NCI-H748 (cell line): Measurements from ENCODE around the gene GBP4.

Experiments
- DNase-seq: peaks from one replicate; lab custom pipeline; 2025; ENCODE audit not compliant: unreplicated experiment; lab: John Stamatoyannopoulos, UW

GBP4 gene

DNA sequence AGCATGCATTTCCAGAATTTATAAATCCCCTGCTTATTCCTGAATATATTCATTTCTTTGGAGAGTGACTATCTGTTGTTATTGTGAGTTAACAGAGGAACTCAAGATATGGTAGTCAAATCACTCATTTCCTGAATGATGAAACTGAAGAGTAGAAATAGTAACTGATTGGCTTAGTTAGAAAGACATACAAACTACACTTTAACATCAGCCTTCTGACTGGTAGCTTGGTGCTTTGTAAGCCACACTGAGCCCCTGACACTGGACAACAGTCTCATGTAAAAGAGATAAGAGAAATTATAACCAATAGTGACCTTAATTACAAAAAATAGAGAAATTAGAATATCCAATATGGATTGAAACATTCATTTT, 27.7 kb downstream of the GBP4 start:
- no peak for DNase-seq

DNA sequence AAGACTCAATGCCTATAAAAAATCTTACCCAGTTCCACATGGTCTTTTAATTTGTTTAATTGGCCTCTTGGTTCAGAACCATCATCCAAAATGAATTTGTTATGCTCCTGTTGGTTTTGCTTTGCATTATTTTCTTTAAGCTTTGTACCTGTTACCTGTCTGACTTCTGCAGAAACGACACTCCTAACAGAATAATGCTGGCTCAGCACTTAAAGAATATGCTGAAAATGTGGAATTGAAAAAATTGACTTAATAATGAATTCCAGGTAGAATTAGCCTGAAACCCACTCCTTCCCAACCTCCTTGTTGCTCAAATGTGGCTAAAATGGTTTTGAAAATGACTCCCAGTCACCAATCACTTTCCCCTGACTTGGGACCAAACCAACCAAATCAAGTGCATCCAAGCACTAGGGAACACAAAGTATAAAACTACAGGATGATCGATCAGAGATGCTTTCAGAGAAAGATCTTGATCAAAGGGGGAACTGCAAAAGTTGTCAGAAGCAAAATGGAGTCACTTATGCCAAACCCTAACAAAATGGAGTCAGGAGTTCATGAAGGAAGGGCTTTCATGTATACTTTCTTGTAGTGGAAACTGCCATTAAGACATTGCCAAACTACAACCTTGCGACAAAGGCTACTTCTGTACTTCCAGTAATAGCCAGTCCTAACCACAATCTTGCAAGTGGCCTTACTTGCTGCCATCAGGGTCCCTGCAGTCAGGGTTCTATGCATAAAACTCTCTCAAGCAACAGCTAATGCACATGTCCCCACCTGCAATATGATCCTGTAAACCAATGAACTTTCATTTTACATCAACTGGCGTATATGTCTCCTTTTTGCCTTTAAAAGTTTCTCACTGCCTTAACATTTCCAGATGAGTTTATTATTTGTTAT, 28.3 kb downstream of the GBP4 start:
- DNase-seq, result no peak

DNA sequence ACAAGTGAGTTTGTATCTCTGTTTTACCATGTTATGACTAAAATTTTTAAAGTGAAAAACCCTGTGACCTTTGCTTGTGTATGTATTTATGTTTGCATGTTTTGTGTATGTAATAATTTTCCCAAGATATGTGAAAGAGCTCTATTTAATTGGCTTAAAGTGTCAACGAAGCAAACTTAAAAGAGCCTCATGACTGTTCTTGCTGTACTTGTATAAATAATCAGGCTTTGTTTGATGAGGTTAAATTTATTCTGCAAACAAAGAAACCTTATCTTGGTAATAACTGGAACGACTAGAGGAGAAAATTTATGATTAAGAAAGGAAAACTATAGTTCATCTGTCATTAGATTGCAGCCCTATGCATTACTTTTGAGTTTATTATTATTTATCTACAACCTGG, 29.6 kb downstream of the GBP4 start:
- no peak for DNase-seq

DNA sequence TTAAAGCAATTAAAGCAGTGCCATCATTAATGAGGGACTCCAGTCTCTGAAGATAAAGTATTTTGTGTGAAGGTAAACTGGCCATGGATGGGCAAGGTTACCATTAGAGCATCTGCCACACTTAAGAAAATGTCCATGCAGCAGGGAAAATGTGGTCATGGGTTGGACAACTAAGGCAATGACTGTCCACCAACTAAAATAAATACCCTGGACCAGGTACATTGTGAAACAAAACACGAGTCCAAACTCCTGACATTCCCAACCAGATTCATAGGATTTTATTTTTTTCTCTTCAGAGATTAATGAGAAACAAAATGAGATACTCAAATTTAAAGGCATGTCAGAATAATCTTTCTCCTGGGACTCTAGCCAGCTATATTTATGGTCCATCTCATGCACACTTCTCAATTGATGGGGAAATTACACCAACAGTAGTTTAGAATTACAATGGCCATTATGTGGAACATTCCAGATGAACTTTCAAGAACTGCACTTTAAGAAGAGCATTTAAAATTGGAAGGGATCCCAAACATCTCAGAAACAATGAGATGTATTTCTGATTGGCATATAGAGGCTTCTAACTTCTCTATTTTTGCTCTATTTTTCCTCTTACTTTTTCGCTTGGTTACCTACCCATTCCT, 31.0 kb downstream of the GBP4 start:
- DNase-seq, result no peak

DNA sequence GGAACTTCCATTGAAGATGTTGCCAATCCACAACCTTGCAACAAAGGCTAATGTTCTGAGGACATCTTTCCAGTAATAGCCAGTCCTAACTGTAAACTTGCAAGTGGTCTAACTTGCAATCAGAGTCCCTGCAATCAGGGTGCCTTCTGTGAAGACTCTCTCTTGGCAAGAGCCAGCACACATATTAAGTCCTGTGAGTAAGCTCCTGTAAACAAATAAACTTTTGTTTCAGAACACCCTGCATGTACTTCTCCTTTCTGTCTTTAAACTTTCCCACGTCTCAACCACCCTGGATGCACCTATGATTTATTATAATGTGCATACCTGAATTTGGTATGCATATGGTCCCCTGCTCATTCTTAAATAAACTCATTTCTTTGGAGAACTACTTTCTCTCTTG, 32.0 kb downstream of the GBP4 start:
- no peak for DNase-seq

DNA sequence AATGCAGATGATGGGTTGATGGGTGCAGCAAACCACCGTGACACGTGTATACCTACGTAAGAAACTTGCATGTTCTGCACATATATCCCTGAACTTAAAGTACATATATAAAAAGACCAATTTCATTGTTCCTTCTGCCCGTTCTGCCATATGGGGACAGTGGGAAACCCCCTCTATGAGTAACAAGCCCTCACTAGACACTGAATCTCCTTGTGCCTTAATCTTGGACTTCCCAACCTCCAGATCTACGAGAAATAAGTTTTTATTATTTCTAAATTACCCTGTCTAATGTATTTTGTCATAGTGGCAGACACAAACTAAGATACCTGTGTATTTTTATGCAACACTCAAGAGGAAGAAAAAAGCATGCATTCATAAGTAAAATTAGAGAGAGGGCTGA, 32.9 kb downstream of the GBP4 start:
- DNase-seq, result no peak

DNA sequence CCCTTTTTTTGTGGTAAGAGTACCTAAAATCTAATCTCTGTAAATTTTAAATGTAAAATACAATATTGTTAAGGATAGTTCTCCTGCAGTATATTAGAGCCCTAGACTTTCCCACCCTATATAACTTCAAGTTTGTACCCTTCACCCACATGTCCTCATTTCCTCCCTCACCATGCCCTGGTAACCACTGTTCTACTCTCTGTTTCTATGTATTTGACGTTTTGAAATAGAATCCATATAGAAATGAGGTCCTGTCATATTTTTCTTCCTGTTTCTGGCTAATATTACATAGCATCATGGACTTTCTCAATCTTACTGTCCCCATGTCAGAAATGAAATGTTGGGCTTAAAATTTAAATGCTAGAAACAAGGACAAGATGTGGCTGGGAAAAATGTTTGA, 47.7 kb downstream of the GBP4 start:
- no peak for DNase-seq

DNA sequence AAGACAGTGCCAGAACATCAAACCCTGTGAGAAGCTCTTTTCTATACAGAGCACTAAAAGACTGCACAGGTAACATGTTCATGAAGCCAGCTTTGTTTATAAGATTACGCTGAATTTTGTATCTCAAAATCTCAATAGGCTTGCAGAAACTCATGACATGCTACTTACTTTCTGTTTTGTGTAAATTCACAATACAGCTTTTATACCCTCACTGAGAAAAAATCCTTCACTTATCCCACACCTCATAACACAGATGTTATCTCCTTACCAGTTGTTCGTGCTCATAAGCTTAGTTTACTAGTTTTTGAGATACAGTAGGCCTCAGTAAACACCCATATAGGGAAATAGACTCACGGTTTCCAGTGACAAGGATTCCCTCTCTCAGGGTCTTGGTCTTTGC, 48.8 kb downstream of the GBP4 start:
- no peak for DNase-seq

DNA sequence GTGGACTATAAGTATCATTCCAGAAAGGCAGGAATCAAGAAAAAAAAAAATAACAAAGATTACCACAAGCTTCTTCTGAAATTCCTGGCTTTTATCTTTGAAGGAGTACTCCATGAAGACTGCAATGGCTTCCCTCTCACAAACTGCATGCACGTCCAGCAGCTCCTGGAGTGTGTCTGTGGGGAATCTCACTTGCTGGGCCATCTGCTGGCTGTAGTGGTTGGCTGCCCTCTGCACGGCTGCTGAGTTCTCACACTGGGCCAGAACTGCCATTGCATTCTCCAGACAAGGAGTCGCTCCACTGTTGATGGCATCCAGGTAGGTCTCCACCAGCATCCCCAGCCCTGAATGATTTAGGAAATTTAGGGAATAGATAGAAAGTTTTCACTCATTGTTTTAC, 49.5 kb downstream of the GBP4 start:
- DNase-seq, result no peak

DNA sequence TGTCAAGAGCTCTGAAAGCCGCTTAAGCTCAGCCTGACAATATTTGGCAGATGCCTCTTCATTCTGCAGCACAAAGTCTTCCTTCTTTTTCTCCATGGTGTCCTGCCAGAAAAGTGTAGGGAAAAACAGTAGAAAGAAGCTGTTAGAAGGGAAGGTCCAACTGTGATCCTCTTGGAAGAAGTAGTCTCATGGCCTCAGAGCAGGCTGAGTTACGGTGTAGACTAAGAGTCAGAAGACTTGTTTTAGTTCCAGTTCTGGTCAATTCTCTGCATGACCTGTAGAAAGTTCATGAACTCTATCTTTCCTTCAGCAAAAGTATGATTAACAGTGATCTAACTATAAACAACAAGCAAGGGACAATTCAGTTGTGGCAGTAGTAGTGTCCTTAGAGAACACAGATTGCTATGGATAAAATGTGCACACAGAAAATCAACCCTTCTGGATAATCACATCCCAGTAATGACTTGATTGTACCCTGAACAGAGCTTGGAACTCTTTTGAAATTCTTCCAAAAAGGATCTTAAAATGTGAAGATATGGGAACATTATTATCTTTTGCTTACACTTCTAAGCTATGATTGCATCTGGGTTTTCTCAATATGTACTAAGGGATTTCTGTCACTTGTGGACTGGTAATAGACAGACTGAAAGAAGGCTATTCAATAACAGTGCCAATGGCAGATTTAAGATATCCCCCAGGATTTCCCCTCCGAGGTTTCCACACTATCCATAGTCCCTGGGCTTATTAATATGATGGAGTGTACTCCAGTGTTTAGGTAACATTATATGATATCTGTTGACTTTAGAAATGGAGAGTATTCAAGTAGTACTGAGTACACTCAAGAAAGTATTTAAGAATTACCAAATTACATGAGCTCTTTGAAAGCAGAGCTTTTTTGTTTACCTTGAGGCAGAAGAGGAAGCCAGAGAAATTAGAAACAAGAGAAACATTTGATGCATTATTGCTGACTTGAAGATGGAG, 50.8 kb downstream of the GBP4 start:
- no peak for DNase-seq

DNA sequence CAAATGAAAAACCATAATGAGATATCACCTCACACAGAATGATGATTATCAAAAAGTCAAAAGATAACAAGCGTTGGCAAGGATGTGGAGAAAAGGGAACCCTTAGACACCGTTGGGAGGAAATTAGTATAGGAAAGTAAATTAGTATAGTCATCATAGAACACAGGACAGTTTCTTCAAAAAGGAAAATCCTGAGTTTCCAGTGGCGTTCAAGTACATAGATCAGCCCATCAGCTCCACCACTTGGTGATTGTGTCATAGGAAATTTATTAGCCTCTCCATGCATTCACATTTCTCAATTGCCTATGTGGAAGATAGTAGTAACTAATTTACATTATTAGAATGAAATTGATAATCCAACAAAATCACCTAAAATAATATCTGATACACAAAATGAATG, 52.0 kb downstream of the GBP4 start:
- no peak for DNase-seq

DNA sequence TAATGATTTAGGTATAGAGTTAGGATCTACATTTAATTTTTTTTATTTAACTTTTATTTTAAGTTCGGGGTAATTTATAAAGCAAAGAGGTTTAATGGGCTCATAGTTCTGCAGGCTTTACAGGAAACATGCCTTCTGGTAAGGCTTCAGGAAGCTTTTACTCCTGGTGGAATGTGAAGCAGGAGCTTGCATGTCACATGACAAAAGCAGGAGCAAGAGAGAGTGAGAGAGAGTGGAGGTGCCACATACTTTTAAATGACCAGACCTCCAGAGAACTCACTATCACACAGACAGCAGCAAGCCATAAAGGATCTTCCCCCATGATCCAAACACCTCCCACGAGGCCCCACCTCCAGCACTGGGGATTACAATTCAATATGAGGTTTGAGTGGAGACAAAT, 55.3 kb downstream of the GBP4 start:
- no peak for DNase-seq

DNA sequence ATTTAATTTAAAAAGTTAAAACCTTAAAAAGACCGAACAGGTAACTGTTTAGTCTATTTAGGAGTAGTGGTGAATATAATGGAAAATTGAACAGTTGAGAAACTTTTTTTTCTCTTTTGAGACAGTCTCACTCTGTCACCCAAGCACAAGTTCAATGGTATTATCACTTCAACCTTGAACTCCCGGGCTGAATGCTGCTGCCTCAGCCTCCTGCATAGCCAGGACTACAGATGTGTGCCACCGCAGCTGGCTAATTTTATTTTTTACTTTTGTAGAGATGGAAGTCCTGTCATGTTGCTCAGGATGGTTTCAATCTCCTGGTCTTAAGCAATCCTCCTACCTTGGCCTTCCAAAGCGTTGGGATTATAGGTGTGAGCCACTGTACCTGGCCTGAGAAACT, 56.6 kb downstream of the GBP4 start:
- DNase-seq, result no peak

DNA sequence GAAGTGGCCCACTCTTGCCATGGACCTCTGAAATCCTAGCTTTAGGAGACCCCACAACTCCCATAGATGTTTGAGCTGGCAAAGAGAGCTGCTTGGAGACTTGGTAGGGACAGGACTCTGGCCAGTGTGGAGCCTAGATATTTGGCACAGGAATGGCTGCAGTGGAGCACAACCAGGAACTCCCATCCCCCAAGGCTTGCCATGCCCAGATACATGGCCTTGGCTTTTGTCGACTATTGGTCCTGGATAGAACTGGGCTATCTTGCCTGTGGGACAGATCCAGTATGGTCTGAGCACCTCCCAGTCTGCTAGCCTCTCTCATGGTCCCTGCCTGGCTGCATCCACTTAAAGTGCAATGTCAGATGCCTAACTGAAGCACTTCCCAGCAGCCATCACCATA, 65.0 kb downstream of the GBP4 start:
- DNase-seq, result no peak
